CD4-positive, alpha-beta T cell treated with Interleukin-6 for 4 hours (primary cell): ENCODE measurements around the gene PRCP.

Experiments used
- DNase-seq: peaks from one replicate; pipeline ENCODE4 v3.0.0-alpha.2; 2020; ENCODE audit warnings: mixed read lengths

The PRCP gene

GRCh38 chr11:82823647-82824619 is 76.3 kb downstream of the PRCP start:
- no peak for DNase-seq

GRCh38 chr11:82818409-82819043 is 81.7 kb downstream of the PRCP start:
- DNase-seq: no peak

- DNase-seq: no peak
These were observed 84.8 kb downstream of the PRCP start for GRCh38 chr11:82815406-82815805.

- no peak for DNase-seq
These were observed 85.9 kb downstream of the PRCP start for GRCh38 chr11:82814379-82814778.

GRCh38 chr11:82811369-82811768 is 88.9 kb downstream of the PRCP start:
- no peak for DNase-seq

GRCh38 chr11:82810738-82811137 is 89.5 kb downstream of the PRCP start:
- no peak for DNase-seq

- DNase-seq: no peak
These were observed 89.9 kb downstream of the PRCP start for GRCh38 chr11:82810326-82810725.

GRCh38 chr11:82807646-82808045 is 92.6 kb downstream of the PRCP start:
- DNase-seq: no peak

GRCh38 chr11:82802710-82803109 is 97.5 kb downstream of the PRCP start:
- no peak for DNase-seq

- no peak for DNase-seq
These were observed 103.0 kb downstream of the PRCP start for GRCh38 chr11:82796998-82797961.

GRCh38 chr11:82794490-82794889 is 105.7 kb downstream of the PRCP start:
- no peak for DNase-seq

GRCh38 chr11:82792822-82793569 is 107.2 kb downstream of the PRCP start:
- DNase-seq: no peak

- DNase-seq: no peak
These were observed 107.9 kb downstream of the PRCP start for GRCh38 chr11:82792319-82792718.

- no peak for DNase-seq
These were observed 108.5 kb downstream of the PRCP start for GRCh38 chr11:82791779-82792178.

- DNase-seq: no peak
These were observed 109.3 kb downstream of the PRCP start for GRCh38 chr11:82790723-82791484.

GRCh38 chr11:82787981-82788380 is 112.2 kb downstream of the PRCP start:
- DNase-seq: no peak

GRCh38 chr11:82786836-82787235 is 113.4 kb downstream of the PRCP start:
- no peak for DNase-seq

GRCh38 chr11:82786001-82786400 is 114.2 kb downstream of the PRCP start:
- no peak for DNase-seq

GRCh38 chr11:82782825-82783374 is 117.3 kb downstream of the PRCP start:
- DNase-seq: no peak

- no peak for DNase-seq
These were observed 121.5 kb downstream of the PRCP start for GRCh38 chr11:82778776-82779175.

- DNase-seq: no peak
These were observed 123.9 kb downstream of the PRCP start for GRCh38 chr11:82776377-82776776.
